Astrocyte (in vitro differentiated cells and primary cell): ENCODE measurements around the gene CHST11.

Source experiments
- EZH2 ChIP-seq: IDR thresholded peaks from 2 replicates; pipeline ENCODE4 v1.6.1; 2012; ENCODE audit warnings: mild to moderate bottlenecking, low read length, inconsistent platforms; ENCODE audit not compliant: insufficient read depth
- TF ChIP-seq, protein P1 (sequence below): IDR thresholded peaks from 2 replicates; pipeline ENCODE4 v1.5.1; 2011; ENCODE audit warnings: low read depth, mild to moderate bottlenecking, inconsistent platforms, low read length, moderate library complexity; ENCODE audit not compliant: insufficient read depth

DNA sequence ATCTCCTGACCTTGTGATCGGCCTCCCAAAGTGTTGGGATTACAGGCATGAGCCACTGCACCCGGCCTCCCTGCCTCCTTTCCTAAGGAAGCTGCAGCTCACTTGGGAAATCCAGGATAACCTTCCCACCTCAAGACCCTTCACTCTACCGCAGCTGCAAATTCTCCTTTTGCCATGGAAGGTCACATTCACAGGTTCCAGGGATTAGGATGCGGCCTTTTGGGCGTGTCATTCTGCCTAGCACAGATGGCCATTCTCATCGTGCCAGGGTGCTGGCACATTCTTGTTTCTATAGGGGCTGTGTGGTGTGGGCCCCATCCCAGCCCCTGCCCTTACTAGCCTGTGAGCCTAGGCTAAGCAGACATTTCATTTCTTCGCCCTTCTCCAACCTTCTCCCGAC is 219.9 kb downstream of the CHST11 start:
- TF ChIP-seq, protein P1, sequence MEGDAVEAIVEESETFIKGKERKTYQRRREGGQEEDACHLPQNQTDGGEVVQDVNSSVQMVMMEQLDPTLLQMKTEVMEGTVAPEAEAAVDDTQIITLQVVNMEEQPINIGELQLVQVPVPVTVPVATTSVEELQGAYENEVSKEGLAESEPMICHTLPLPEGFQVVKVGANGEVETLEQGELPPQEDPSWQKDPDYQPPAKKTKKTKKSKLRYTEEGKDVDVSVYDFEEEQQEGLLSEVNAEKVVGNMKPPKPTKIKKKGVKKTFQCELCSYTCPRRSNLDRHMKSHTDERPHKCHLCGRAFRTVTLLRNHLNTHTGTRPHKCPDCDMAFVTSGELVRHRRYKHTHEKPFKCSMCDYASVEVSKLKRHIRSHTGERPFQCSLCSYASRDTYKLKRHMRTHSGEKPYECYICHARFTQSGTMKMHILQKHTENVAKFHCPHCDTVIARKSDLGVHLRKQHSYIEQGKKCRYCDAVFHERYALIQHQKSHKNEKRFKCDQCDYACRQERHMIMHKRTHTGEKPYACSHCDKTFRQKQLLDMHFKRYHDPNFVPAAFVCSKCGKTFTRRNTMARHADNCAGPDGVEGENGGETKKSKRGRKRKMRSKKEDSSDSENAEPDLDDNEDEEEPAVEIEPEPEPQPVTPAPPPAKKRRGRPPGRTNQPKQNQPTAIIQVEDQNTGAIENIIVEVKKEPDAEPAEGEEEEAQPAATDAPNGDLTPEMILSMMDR = no peak
- no peak for TF ChIP-seq EZH2
